Spleen (tissue), 7 donors: ENCODE measurements around the gene SMIM15.

Source experiments
- POLR2A ChIP-seq, 3 donors: fragments of 450-650 bp; IDR thresholded peaks; one replicate each; pipeline ENCODE4 v1.5.1; 2017; ENCODE audit warnings: antibody characterized with exemption in 3 of 3, mild to moderate bottlenecking in 1 of 3
- POLR2AphosphoS5 ChIP-seq, 3 donors: sonication (generic); formaldehyde crosslinking; IDR thresholded peaks; one replicate each; pipeline ENCODE4 v1.5.1; 2017; ENCODE audit warnings: antibody characterized with exemption in 3 of 3
- TF ChIP-seq, protein P1 (sequence below), 11 experiments: fragments of 200-600 bp in 7 of 11; fragments of 450-650 bp in 4 of 11; sonication (generic) in 4 of 11; IDR thresholded peaks in 8 of 11; conservative IDR thresholded peaks in 3 of 11; 1 replicate in 7 of 11; 2 replicates in 4 of 11; pipeline versions ENCODE4 v1.4.0 to v1.8.0; 2016 to 2021; ENCODE audit warnings: antibody characterized with exemption in 11 of 11, inconsistent platforms in 4 of 11, mild to moderate bottlenecking in 1 of 11
- donor health status: DM: no; HTN: no; CAD: no; lungs with moderate emphysema.
- donor health status: DM: no; HTN: no; CAD: no.
- donor health status: DM: no; HTN: no; CAD: no.

DNA sequence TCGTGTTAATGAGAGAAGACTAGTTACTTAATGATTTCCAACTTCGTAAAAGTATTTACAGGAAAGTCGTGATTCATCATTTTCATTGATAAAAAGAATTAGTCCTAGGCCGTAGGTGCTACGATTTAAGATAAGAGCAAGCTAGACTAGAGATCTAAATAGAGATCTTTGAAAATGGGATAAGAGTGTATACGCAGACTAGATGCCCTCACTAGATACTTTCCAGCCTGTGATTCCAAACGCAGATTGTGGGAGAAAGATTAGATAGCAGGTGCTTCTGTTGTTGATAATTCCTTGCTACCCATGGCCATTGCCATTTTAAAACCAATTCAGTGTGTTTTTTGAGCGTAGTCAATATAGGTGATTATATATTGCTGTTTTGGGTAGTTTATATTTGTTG lies 6.7 kb upstream of the SMIM15 start:
- TF ChIP-seq, protein P1, sequence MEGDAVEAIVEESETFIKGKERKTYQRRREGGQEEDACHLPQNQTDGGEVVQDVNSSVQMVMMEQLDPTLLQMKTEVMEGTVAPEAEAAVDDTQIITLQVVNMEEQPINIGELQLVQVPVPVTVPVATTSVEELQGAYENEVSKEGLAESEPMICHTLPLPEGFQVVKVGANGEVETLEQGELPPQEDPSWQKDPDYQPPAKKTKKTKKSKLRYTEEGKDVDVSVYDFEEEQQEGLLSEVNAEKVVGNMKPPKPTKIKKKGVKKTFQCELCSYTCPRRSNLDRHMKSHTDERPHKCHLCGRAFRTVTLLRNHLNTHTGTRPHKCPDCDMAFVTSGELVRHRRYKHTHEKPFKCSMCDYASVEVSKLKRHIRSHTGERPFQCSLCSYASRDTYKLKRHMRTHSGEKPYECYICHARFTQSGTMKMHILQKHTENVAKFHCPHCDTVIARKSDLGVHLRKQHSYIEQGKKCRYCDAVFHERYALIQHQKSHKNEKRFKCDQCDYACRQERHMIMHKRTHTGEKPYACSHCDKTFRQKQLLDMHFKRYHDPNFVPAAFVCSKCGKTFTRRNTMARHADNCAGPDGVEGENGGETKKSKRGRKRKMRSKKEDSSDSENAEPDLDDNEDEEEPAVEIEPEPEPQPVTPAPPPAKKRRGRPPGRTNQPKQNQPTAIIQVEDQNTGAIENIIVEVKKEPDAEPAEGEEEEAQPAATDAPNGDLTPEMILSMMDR (IDR thresholded peaks at IDR 0.05 in 8 of 11, conservative IDR thresholded peaks at IDR 0.05 in 3 of 11): no peak
- TF ChIP-seq POLR2A (IDR thresholded peaks at IDR 0.05) (no peak), POLR2AphosphoS5 (IDR thresholded peaks at IDR 0.05) (no peak)
